ENCODE data around the gene PNMA8C.

- TF ChIP-seq RAD21 (IDR thresholded peaks at IDR 0.05; ENCODE audit: low read depth) (no peak), EP300 (IDR thresholded peaks at IDR 0.05; ENCODE audit: borderline replicate concordance) (no peak), REST (IDR thresholded peaks at IDR 0.05; ENCODE audit: low read depth) (no peak), MAX (IDR thresholded peaks at IDR 0.05) (no peak), CREB1 (IDR thresholded peaks at IDR 0.05; ENCODE audit: low read depth) (no peak), NFIC (IDR thresholded peaks at IDR 0.05) (no peak), TAF1 (IDR thresholded peaks at IDR 0.05; ENCODE audit: low read depth) (no peak), ZBTB7A (IDR thresholded peaks at IDR 0.05; ENCODE audit: low read depth) (no peak), CEBPB (IDR thresholded peaks at IDR 0.05) (no peak)
Measured at GRCh38 chr19:46447006-46447405, 18.3 kb upstream of the PNMA8C start.

Data from Ishikawa (cell line).